NCI-H128 (cell line): ENCODE results near the gene OVAAL.
A peak's percentile ranks its signal among the peaks of the same experiment; 100 is the strongest.
"Not testable (repeated sequence)": the region's sequence is repeated elsewhere in the genome, so short reads cannot be mapped to it uniquely, and the experiment has no call there.

Source experiments
- DNase-seq: peaks from one replicate; lab custom pipeline; 2025; ENCODE audit not compliant: unreplicated experiment; lab: John Stamatoyannopoulos, UW

The OVAAL gene

DNA sequence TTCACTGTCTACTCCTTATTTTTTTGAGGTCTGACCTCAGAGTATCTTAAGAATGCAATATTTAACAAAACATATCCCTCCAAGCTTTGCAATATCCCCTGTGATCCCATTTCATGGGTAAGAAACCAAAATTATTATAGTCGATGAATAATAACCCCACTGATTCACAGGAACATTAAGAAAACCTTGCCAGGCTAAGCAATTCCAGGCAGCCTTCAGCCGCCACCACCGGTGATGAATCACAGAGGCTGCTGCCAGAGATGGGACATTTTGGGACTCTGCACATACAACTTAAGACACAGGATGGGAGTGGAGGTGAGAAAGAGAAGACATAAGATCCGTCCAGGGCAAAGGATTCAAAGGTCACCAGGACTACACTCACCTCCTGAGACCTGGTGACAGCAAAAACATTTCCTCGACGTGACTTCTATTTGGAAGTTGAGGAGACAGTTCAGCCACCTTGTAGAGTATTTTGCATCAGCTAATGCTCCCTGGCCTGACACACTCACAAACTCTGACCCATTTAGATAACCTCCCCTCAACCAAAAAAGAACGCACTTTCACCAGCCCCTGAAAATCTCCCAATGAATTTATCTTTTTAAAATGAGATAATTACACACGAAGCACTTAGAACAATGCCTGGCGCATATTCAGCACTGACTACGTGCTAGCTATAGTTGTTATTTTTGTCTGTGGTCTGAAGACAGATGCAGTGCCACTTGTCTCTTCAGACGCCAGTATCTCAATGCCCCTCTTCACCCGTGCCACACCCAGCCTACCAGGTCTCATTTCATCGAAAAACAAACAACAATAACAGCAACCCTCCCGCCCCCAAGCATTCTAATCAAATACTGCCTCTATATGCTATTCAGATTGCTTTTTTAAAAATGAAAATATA, 17.8 kb upstream of the OVAAL start:
- DNase-seq: no peak

DNA sequence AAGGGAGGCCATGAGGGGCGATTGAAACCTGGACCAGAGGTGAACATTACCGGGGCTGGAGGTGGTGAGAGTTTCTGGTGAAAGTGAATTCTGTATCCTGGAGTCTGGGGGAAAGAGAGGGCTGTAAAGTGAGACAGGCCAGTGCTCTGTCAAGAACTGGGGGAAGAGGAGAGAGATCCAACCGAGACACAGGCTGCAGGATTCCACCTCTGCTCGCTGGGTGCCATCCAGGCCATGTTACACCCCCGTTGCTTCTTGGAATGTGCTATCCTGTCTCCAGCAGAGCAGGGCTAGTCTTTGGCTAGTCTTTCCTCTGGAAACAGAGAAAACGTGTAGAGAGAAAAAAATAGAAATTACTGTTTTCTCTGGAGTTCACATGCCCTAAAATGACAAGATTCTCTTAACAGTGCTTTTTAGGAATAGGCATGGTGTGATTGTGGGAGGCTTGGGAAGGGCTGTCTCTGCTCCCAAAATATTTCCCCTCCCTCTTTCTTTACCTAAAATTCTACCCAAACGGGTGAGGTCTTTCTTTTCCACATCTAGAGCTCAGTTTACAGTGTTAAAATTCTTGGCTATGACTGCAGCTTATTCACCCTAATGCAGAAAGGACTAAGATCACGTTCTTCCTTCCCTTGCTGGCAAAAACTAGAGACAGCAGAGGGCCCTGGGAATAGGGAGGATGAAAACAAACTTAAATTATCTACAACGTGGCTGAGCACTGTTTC, 16.5 kb upstream of the OVAAL start:
- DNase-seq: no peak

DNA sequence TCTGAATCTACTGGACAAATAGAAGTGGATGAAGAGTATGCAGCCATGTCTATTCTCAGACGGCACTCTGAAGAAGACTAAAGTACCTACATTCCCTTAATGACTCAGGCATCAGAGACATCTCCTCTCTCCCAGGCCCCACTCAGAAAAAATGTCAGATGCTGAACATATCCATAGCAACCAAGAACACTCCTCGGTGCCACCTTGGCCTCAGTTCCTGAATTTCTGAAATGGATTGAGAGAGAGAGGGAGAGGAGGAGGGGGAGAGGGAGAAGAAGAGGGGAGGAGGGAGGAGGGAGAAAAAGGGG, 16.0 kb upstream of the OVAAL start:
- DNase-seq: no peak

DNA sequence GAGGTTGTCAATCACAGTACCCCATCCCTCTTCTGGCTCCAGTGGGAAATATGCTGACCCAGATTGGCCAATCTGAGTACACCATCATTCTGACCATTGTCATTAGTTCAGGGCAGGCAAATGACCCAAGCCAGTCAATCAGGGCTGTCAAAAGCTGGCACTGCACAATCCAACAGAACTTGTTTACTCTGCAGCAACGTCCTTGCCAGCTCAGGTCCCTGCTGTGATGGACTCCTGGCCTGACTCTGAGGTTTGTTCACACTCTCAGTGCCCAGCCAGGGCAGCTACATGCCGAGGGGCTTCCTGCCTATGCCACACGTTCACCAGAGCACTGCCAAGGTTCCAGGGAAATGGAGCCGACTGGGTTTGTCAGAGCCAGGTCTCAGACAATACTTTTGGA, 14.7 kb upstream of the OVAAL start:
- DNase-seq: no peak

DNA sequence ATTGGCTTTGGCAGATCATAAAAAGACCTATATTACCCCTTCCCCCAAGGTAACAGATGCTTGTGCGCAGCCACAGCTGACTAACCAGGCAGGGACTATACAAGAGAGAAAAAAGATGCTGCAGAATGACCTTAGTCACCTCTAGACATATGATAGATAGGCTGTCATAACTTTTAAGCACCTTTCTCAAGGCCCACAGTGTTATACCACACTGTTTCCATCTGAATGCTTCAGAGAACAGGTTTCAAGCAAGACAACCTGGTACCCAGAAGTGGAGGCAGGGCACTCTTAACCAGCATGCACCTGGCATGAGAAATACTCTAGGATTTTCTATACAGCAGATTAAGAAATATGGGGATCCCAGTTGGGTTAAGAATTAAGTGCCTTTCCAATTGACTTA, 12.8 kb upstream of the OVAAL start:
- DNase-seq: no peak

DNA sequence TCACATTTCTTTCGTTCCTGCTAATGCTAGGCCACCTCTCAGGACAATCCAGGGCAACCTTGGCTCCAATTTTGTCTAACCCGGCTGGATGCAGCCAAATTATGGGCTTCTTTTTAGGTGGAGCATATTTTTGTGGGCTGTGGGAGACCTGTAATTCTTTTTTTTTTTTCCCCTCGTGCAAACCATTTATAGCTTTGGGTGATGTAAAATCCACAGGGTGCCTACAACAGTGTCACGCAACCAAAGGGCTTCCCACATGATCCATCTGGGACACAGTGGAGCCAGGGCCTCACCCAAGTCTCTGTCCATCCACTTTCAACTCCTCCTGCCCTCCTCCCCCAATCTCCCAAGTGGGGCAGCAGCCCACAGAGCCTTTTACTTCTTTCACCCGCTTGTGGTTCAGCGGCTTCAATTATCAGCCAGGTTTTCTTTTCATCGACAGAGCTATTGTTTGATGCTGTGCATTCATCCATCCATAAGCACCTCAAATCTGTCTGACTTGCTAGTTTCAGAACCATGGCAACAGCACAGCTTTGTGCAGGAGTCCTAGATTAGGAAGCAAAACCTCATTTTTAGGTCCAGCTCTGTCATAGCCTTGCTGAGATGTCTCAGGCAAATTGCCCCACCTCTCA, 10.0 kb upstream of the OVAAL start:
- DNase-seq: peak; percentile 68

DNA sequence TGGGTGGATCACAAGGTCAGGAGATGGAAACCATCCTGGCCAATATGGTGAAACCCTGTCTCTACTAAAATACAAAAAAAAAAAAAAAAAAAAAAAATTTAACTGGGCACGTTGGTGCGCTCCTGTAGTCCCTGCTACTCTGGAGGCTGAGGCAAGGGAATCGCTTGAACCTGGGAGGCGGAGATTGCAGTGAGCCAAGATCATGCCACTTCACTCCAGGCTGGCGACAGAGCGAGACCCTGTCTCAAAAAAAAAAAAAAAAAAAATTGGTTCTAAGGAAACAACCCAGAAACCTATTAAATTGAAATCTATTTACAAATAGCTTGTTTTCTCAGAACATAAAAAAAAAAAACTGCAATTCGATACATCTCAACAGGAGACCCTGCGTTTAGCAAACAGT, 9.0 kb upstream of the OVAAL start:
- peak; percentile 8 for DNase-seq

DNA sequence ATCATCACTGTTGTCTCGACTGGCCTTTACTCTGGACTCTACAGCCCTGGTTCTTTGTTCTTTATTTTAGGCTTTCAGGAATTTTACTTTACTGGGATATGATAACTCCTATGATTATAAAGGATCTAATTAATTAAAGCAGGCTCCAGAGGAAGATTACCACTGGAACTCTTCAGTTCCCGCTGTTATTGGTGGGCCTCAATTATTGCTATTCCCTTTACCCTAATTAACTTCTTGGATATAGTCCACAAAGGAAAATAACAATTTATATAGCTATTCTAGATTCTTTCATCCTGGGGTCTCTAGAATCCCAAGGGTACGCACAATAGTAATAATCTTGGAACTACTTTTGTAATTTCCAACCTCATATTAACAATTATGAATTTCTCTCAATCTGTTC, 8.5 kb upstream of the OVAAL start:
- DNase-seq: no peak

DNA sequence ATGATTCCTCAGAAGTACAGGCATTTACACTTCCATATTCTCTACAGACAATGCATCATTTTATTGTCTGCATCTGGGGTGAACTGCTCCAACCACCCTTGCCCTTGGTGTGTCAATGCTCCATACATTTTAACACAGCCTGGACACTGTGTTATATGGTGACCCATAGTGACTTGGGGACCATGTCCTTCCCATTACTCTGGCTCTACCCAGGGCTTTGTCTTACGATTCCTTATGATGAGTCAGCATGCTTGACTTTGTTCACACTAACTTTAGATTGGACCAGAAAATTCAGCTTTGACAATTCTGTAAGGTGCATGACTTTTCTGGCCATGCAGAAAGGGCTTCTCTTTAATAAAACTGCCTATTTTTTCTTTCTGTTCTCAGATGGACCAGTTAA, 6.8 kb upstream of the OVAAL start:
- no peak for DNase-seq

DNA sequence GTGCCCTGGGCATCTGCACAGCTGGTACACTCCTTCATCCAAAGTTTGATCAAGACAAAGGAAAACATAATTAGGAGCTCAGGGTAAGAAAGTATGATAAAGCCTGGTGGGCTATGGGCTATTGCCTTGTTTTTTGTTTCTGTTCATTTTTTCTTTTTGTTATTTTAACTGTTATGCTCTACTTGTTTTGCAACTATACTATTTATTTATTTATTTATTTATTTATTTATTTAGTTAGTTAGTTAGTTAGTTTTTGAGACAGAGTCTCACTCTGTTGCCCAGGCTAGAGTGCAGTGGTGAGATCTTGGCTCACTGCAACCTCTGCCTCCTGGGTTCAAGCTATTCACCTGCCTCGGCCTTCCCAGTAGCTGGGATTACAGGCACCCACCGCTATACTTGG, 5.7 kb upstream of the OVAAL start:
- DNase-seq: not testable (repeated sequence)

DNA sequence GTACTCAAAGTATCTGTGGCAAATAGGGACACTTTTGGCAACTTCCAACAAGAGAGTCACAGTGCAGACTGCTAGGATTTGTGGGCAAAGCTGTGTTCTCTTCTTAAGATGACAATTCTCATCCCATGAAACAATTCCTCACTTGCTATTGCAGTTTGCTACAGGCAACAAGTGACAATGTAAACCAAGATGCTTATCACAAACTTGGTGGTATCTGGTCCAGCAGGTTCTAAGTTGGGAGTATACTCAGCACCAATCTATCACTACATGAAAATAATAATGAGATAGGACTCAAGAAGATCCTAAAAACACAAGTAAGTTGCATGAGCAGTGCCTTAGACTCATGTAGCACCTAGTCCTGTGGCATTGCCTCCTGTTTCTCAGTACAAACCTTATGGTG, 3.4 kb upstream of the OVAAL start:
- DNase-seq: no peak

DNA sequence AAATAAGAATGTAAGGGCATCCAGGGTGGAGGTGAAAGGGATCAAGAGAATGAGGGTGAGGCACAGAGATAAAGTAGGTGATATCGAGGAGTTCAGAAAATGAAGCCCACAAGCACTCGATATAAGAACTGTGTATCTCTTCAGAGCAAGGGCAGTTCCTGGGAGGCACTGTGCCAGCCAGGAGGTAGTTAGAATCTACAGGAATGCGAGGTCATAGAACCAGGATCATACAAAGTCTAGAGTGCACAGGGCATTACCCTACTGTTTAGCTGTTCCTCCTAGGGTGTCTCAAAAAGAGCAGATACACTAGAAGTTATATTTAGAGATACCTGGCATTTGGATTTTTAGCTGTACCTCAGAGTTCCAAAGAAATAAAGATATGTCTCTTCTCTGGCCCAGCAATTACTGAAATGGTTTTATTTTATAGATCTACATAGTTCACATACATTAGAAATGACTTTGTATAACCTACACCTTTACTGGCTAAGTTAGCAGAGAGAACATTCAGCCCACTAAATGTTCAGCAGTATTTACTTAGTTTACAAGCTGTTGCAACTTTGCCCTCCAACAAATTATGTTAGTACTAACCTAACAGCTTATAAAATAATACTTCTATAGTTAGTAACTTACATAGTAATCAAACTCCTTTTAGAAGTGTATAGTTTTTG, 1.6 kb downstream of the OVAAL start:
- DNase-seq: no peak

DNA sequence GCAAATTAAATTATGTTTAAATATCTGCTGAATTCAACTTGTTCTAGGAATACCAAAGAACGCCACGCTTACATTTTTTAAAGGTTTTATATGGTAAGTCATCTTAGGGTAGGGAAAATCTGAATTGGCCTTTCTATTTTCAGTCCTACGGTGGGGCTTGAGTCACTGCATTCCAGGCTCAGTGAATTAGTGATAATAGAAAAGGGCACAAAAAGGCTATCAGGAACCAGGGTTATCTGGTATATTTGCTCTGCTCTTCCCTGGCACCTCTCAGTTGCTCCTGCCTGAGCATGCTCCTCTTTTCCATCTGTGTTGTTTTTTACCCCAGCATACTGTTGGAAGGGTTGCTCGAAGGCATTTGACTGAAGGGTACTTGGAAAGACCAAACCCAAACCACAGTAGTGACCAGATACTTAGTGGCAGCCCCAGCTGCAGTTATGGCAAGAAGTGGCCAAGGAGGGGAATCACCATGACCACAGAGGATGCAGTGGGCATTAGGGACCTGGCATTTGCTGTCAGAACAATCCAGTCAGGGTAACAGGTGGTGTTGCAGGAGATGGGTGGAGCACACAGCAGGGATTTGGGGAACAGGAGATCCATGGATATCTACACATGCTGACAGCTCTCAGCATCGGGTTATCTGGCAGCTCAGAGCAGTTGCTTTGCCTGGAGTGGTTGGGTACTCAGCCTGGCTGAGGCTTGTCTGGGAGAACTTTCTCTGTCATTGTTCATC, 2.3 kb downstream of the OVAAL start:
- no peak for DNase-seq

DNA sequence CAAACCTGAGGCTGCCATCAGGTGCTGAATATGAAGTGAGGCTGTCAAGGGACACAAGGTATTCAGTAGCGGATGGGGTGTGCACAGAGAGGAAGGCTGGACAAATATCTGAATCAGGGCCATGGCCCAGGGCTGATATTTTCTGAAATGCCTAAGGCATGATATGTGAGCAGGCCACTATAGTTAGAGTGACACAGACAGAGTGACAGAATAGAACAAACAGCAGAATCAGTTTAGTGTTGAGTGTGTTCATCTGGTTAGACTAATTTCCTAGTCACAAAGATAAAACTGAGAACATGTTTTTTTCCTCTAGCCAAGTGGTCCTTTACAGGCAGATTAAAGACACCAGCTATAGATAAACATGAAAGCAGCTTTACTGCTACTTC, 3.9 kb downstream of the OVAAL start:
- DNase-seq: no peak

DNA sequence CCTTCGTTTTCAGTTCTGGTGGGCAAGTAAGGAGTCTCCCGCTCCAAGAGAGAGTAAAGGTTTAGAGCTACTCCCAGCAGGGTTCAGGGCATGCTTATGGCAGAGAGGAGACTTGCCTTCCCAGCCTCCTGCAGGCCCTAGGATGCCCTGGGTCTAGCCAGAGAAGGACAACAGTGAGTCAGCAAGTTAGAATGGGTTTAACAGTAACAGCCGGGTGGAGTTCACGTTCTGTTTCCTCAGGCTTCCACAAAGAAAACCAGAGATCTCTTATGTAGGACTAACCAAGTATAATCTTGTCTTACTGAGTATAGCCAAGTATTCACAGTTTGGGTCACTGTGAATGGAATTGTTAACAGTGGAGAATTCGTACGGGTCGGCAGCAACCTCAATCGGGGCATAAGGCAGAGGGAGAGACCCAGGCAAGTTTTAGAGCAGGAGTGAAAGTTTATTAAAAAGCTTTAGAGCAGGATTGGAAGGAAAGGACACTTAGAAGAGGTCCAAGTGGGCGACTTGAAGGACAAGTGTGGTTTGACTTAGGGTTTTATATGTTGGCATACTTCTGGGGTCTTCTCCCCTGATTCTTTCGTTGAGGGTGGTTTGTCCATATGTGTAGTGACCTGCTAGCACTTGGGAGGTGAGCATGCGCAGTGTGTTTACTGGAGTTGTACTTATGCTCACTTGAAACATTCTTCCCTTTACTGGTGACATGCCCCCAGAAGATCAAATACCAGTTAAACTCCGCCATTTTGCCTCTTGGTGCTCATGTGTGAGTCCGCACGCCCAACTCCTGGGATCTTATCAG, 4.5 kb downstream of the OVAAL start:
- DNase-seq: no peak

DNA sequence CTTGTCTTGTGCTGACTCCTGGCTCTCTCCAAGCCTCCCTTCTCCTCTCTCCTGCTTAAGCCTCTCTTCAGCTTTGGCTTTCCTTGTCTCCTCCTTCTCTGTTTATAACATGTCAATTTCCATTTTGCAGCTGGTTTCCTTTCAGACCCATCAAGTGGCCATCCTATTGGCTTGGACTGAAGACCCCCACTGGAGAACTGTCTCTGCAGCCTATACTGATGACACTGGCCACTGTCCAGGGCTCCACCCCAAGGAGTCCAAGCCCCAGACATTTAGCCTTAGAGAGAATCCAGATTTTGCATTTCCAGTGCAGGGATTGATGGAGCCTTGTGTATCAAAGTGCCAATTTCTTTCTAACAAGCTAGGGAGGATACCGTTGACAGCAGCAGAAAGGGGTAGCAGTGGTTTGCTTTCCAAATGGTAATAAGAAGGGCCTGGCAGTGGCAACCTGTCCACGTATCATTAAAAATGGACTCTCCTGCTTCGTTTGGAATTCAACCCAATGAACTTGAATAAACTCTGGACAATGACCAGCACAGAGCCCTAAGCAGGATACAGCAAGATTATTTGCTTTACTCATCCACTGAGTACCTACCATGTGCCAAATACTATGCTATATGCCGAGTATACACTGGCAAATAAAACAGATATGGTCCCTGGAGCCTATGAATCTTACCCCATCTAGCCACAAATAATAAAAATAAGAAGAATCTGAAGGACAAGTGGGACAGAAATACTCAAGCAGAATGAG, 6.5 kb downstream of the OVAAL start:
- DNase-seq: no peak

DNA sequence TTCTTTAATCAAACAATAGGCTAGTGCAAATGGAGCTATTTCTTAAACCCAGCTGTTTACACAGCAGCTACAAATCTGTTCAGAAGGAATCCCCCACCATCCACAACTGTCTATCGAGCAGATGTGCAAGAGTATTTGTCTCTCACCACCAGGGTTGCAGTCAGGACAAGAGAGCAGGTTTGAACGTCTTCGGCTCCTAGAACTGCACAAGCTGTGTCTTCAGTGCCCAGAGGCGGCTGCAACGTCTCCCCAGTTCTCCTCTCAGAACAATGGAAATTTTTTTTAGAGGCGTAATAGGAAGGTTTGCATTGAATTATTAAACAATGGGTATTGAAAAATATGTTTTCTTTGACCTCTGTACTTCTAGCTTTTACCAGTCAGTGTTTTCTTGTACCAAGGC, 7.3 kb downstream of the OVAAL start:
- no peak for DNase-seq

DNA sequence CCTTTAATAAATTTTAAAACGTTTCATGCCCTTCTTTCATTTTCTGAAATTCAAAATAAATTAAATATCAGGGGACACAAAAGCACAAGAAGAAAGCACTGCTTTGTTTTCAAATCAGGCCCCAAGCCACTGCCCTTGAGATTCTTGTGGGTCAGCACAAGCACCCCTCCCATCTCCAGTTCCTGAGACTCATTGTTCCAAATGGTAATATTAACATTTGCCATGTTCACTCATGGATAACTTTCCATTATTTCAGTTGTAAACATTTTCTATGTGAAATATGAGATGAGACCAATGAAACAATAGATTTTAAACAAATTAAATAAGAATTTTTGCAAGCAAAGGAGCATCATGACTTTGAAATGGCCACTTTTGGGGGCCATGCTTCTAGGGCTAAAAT, 7.7 kb downstream of the OVAAL start:
- no peak for DNase-seq

DNA sequence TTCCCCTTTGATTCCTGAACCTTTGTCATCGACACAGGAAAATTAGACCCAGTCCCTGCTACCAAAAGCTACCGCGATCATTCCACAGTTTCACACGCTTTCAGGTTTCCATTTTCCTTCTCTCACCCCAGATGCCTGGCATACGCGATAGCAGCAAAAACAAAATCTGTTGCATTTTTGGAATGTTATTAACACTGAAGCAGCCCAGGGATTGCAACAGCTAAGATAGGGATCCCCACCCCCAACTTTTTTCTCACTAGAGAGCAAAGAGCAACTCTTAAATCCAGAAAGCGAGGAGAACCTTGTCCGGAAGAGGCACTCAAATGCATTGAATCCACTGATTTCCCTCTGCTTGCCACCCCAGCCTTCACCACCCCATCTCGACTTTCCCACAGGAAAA, 8.9 kb downstream of the OVAAL start:
- DNase-seq: no peak

DNA sequence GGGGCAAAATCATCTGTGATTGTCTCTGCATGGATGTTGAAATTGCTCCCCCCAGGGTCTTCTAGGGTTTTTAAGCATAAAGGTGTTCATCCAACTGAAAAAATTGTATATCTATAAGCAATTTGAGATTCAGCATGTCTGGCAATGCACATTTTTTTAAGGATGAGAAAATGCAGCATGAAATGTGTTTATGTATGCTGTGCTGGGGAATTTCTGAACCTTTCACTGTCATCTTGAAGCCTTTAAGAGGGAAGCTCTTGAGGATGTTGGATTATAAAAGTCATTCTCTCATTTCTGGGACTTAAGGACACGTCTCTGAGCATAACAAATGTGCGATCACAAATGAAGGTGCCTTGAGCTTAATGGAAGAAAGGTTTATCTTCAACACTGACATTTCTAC, 9.4 kb downstream of the OVAAL start:
- DNase-seq: no peak
